Esophagus mucosa (tissue), 1 donor: ENCODE measurements around the gene AADACL3. TPM values are rescaled to one million over a fixed set of nuclear protein-coding genes. Genes with fewer than 3 reads are reported as not detected.
"Not testable (repeated sequence)": the region's sequence is repeated elsewhere in the genome, so short reads cannot be mapped to it uniquely, and the experiment has no call there.

Experiments used
- ATAC-seq: fragments of 200-7000 bp; cut with Tn5 transposase; one replicate; pipeline ENCODE4 v1.9.1; 2020
- total RNA-seq: library from RNA; stranded (reverse); gene quantifications from one replicate; pipeline ENCODE4 v1.2.4, GENCODE V29; 2023
- donor health status: DM: yes; HTN: yes; CAD: no.

AADACL3 gene
- not detected for total RNA-seq

GRCh38 chr1:12715896-12716437, at the start of gene AADACL3:
AADACL3 (plus strand) TSS chr1:12716110; CDS start chr1:12716177, 67 bp downstream.
- no peak for ATAC-seq

GRCh38 chr1:12666141-12666735, 49.7 kb upstream of the AADACL3 start:
- ATAC-seq: no peak

- no peak for ATAC-seq
These were observed 46.3 kb upstream of the AADACL3 start for GRCh38 chr1:12669529-12670068.

- no peak for ATAC-seq
These were observed 41.6 kb upstream of the AADACL3 start for GRCh38 chr1:12674358-12674757.

- not testable (repeated sequence) for ATAC-seq
These were observed 39.8 kb upstream of the AADACL3 start for GRCh38 chr1:12676122-12676521.

- ATAC-seq: no peak
These were observed 38.3 kb upstream of the AADACL3 start for GRCh38 chr1:12677565-12677964.

GRCh38 chr1:12678350-12678749, 37.6 kb upstream of the AADACL3 start:
- ATAC-seq: no peak

GRCh38 chr1:12678820-12679219, 37.1 kb upstream of the AADACL3 start:
- ATAC-seq: no peak

- ATAC-seq: no peak
These were observed 25.8 kb upstream of the AADACL3 start for GRCh38 chr1:12690156-12690555.

- ATAC-seq: no peak
These were observed 22.7 kb upstream of the AADACL3 start for GRCh38 chr1:12692967-12693782.

- ATAC-seq: no peak
These were observed 19.3 kb upstream of the AADACL3 start for GRCh38 chr1:12696658-12697057.

- ATAC-seq: no peak
These were observed 18.5 kb upstream of the AADACL3 start for GRCh38 chr1:12697397-12697796.

- no peak for ATAC-seq
These were observed 12.0 kb upstream of the AADACL3 start for GRCh38 chr1:12703821-12704451.

- no peak for ATAC-seq
These were observed 9.8 kb upstream of the AADACL3 start for GRCh38 chr1:12706061-12706460.

- no peak for ATAC-seq
These were observed 7.4 kb upstream of the AADACL3 start for GRCh38 chr1:12708396-12709090.

- no peak for ATAC-seq
These were observed 6.8 kb upstream of the AADACL3 start for GRCh38 chr1:12709091-12709491.

- ATAC-seq: no peak
These were observed 6.2 kb upstream of the AADACL3 start for GRCh38 chr1:12709696-12710095.

GRCh38 chr1:12711536-12711935, 4.4 kb upstream of the AADACL3 start:
- ATAC-seq: no peak

GRCh38 chr1:12712076-12712475, 3.8 kb upstream of the AADACL3 start:
- no peak for ATAC-seq

- no peak for ATAC-seq
These were observed 3.0 kb upstream of the AADACL3 start for GRCh38 chr1:12712929-12713328.

GRCh38 chr1:12713651-12714050, 2.3 kb upstream of the AADACL3 start:
- not testable (repeated sequence) for ATAC-seq

- no peak for ATAC-seq
These were observed 1.0 kb upstream of the AADACL3 start for GRCh38 chr1:12714710-12715475.
